A673 (cell line): ENCODE data around the gene RELL1. TPM values are rescaled to one million over a fixed set of nuclear protein-coding genes. Genes with fewer than 3 reads are reported as not detected.

Source experiments
- BruUV-seq: library from RNA; stranded (reverse); fragments of 400-500 nt; replicated peaks from 2 replicates; lab custom pipeline; 2021; lab: Mats Ljungman, UMichigan
- CTCF ChIA-PET: fragments of 300-600 bp; sonication (Branson Sonifier 250); formaldehyde crosslinking; loops from one replicate; lab custom pipeline; 2022; ENCODE audit warnings: antibody characterized with exemption; lab: Charles Lee
- POLR2A ChIA-PET: fragments of 300-600 bp; sonication (Branson Sonifier 250); formaldehyde crosslinking; loops from one replicate; lab custom pipeline; 2022; ENCODE audit warnings: antibody characterized with exemption; ENCODE audit not compliant: low non-redundant PET; lab: Charles Lee
- DNase-seq: peaks from one replicate; pipeline ENCODE4 v3.0.0-alpha.2; 2015; ENCODE audit warnings: low spot score
- H3K27ac ChIP-seq: fragments of 200-600 bp; sonication (generic); 2 replicates; pipeline ENCODE4 v1.5.1; 2016; ENCODE audit warnings: mixed run types, low read depth, mild to moderate bottlenecking, mixed read lengths, antibody characterized with exemption, low read length; ENCODE audit not compliant: poor library complexity, severe bottlenecking
- H3K27me3 ChIP-seq: fragments of 200-600 bp; sonication (generic); replicated peaks from 2 replicates; pipeline ENCODE4 v1.6.1; 2017; ENCODE audit warnings: mixed run types, low read depth, mild to moderate bottlenecking, mixed read lengths, antibody characterized with exemption, low read length; ENCODE audit not compliant: insufficient read depth, poor library complexity
- H3K36me3 ChIP-seq: fragments of 200-600 bp; sonication (generic); 2 replicates; pipeline ENCODE4 v1.6.1; 2016; ENCODE audit warnings: mixed run types, mild to moderate bottlenecking, mixed read lengths, antibody characterized with exemption, low read length; ENCODE audit not compliant: insufficient read depth, poor library complexity, severe bottlenecking
- H3K4me1 ChIP-seq: fragments of 200-600 bp; sonication (generic); 2 replicates; pipeline ENCODE4 v1.6.1; 2017; ENCODE audit warnings: mixed run types, mild to moderate bottlenecking, mixed read lengths, antibody characterized with exemption, low read length; ENCODE audit not compliant: insufficient read depth, poor library complexity, severe bottlenecking
- H3K4me3 ChIP-seq: fragments of 200-600 bp; sonication (generic); 2 replicates; pipeline ENCODE4 v1.5.1; 2016; ENCODE audit warnings: low read depth, mixed run types, mild to moderate bottlenecking, mixed read lengths, low read length; ENCODE audit not compliant: poor library complexity, severe bottlenecking
- H3K9me3 ChIP-seq: fragments of 200-600 bp; sonication (generic); 2 replicates; pipeline ENCODE4 v1.6.1; 2016; ENCODE audit warnings: mixed run types, low read depth, mild to moderate bottlenecking, mixed read lengths, antibody characterized with exemption, low read length; ENCODE audit not compliant: poor library complexity, severe bottlenecking
- CTCF ChIP-seq: fragments of 300-800, 200-600 bp; sonication (generic); conservative IDR thresholded peaks from 2 replicates; pipeline ENCODE4 v1.5.1; 2017; ENCODE audit warnings: low read depth, mild to moderate bottlenecking, antibody characterized with exemption, low read length, moderate library complexity, mixed read lengths
- EZH2 ChIP-seq: fragments of 200-600 bp; sonication (generic); IDR thresholded peaks from 2 replicates; pipeline ENCODE4 v1.6.1; 2017; ENCODE audit warnings: borderline replicate concordance, low read depth, mild to moderate bottlenecking, mixed read lengths, antibody characterized with exemption, low read length; ENCODE audit not compliant: poor library complexity, severe bottlenecking
- intact Hi-C: fragments of 100-400 bp; cut with micrococcal nuclease; formaldehyde crosslinking; loops from one replicate; pipeline ENCODE4 v1.10.0; 2022; ENCODE audit not compliant: unreplicated experiment
- total RNA-seq: library from RNA; stranded (reverse); gene quantifications from 2 replicates; pipeline ENCODE4 v1.2.3, GENCODE V29; 2021

RELL1 gene
- total RNA-seq, 1 experiment from 2014 or later = 6.0 TPM

DNA sequence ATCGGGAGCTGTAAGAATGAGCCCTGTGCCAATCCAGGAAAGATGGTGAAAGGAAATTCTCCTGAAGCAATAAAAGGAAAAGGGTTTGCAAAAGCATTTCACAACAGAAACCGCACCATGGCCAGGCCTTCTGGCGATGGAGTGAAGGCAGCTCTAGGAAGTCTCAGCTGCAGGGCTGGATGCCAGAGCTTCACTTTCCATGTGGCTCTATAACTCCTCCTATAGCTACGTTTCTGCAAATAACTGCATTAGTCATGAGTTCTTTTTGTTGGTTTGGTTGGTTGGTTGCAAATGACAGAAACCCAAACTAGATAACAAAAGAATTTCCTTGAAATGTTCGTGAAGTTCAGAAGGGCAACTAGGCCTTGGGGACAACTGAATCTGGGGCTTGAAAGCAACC is 84.6 kb downstream of the RELL1 start:
- ChIA-PET CTCF (interaction anchor here (0.7 kb wide), 1 partner anchor 463 kb away, joined by 3 read pairs; no protein-coding TSS in a partner anchor), POLR2A (no interaction called here)
- TF ChIP-seq CTCF (no peak), EZH2 (no peak)
- no TSS peak for BruUV-seq
- Histone ChIP-seq H3K36me3 (no peaks in the 10 kb centered on the region), H3K4me1 (peaks cover 8% of the 10 kb centered on the region), H3K9me3 (no peaks in the 10 kb centered on the region), H3K4me3 (no peak overlapping the region), H3K27me3 (no peaks in the 10 kb centered on the region), H3K27ac (no peak overlapping the region)
- DNase-seq = no peak
- intact Hi-C loops = no loop called here

- POLR2A ChIA-PET = no interaction called here
- intact Hi-C loops = no loop called here
- no TSS peak for BruUV-seq
These were observed 86.9 kb downstream of the RELL1 start for GRCh38 chr4:37599092-37599790.

GRCh38 chr4:37597034-37597433 is 89.1 kb downstream of the RELL1 start:
- intact Hi-C loops = no loop called here
- no peaks in the 10 kb centered on the region for H3K27me3 ChIP-seq
- no peak for TF ChIP-seq CTCF
- no peak for TF ChIP-seq EZH2
- ChIA-PET CTCF (no interaction called here), POLR2A (no interaction called here)
- H3K4me3 ChIP-seq = no peak overlapping the region
- no peaks in the 10 kb centered on the region for H3K36me3 ChIP-seq
- no peaks in the 10 kb centered on the region for H3K4me1 ChIP-seq
- no TSS peak for BruUV-seq
- H3K9me3 ChIP-seq = no peaks in the 10 kb centered on the region
- no peak overlapping the region for H3K27ac ChIP-seq
- no peak for DNase-seq

More at GRCh38 chr4:37599092-37599790, 86.9 kb downstream of the RELL1 start:
- CTCF ChIA-PET = no interaction called here
- H3K27ac ChIP-seq = no peak overlapping the region
- no peak for DNase-seq
- H3K9me3 ChIP-seq = no peaks in the 10 kb centered on the region
- peaks cover 8% of the 10 kb centered on the region for H3K4me1 ChIP-seq
- TF ChIP-seq CTCF = no peak
- no peak for TF ChIP-seq EZH2
- H3K36me3 ChIP-seq = no peaks in the 10 kb centered on the region
- H3K27me3 ChIP-seq = no peaks in the 10 kb centered on the region
- no peak overlapping the region for H3K4me3 ChIP-seq
